Raji (cell line): ENCODE results near the gene TTC24.

Experiments used
- POLR2A ChIP-seq: IDR thresholded peaks from 2 replicates; pipeline ENCODE4 v1.6.1; 2011; ENCODE audit warnings: low read depth, low read length, control low read depth; ENCODE audit not compliant: insufficient read depth

The TTC24 gene

DNA sequence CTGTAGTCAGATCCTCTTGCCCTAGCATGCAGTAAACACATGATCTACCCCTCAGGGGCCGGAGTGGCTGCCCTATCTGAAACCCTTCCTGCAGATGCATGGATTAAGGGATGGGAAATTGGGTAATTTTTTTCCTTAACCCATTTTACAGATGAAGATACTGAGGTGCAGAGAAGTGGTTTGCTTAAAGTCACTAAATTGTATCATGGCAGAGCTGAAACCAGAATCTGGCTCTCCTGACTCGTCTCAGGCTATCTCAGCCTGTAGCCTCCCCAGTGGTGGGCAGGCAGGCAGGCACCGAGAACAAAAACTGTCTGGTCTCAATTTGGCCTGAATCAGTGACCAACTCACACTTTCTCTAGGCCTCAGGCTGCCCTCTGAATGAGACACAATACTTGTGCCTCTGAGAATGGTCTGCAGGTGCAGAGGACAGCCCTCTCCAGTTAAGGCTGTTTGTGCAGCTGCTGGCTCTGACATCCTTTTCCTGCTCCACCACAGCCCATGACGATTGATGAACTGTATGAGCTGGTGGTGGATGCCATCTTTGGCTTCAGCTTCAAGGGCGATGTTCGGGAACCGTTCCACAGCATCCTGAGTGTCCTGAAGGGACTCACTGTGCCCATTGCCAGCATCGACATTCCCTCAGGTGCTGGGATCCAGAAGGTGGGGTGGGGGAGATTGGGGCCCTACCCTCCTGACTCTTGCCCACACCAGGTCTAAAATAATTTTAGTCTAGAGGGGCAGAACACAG is 13.6 kb downstream of the TTC24 start:
- peak; percentile 24; the same call in 1 of the 2 replicates for TF ChIP-seq POLR2A

DNA sequence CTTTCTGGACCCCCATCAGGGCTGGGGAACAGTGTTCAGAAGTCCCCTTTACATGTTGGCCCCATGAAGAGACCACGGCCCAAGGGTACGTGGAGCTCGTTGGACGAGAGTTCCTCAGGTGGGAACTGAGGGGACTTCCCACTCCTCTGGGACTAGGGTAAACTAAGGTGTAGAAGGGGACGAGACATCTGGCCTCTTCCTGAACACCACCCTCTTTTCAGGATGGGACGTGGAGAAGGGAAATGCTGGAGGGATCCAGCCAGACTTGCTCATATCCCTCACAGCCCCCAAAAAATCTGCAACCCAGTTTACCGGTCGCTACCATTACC is 14.1 kb downstream of the TTC24 start:
- no peak for TF ChIP-seq POLR2A

DNA sequence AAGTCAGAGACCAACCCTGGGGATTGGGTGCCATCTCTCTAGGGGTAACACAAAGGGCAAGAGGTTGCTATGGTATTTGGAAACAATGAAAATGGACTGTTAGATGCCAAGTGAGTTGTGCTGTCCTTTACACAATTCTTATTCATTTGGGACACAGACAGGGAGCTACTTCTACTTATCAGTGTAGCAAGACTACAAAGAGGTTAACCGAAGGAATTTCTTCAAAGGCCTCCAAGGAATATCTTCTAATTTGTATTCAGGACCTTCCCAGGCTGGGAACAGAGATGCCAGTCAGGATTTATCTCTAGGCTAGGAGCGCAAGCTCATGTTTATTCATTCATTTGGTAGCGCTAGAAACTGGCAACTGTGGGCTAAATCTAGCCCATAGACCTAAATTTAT is 14.7 kb downstream of the TTC24 start:
- peak; percentile 26; the same call in 1 of the 2 replicates for TF ChIP-seq POLR2A

DNA sequence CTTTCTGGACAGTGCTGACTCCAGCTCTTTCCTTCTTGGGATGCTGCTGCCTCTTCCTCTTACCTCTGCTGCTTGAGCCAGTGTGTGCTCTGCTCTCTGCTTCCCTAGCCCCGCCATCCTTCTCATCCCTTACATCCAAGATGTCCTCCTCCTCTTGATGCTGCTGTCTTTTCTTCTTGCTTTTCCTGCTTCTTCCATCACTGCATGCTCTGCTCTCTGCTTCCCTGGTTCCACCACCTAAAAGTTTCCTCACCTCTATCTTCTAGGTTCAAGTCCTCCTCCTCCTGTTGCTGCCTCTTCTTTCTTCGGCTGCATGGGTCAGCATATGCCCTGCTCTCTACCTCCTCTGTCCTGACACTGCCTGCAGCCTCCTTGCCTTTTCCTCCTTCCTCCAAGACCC is 15.5 kb downstream of the TTC24 start:
- peak; percentile 42; the same call in 1 of the 2 replicates for TF ChIP-seq POLR2A

DNA sequence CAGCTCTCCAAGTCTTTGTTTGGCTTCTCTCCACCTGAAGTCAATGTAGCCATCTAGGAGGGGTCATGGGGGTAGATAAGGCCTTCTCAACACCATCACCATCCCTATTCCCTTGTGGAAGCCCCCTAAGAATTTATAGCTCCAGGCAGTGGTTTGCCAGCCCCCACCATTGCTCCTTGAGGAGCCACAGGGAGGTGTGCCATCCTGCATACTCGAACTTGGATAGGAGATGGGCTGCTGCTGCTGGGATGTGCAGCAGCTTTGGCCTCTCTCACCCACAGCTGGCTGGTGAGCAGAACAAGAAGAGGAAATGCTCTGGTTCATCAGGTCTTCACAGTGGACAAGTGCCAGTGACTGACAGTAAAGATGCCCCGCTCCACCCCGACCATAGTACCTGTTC is 16.9 kb downstream of the TTC24 start:
- no peak for TF ChIP-seq POLR2A

DNA sequence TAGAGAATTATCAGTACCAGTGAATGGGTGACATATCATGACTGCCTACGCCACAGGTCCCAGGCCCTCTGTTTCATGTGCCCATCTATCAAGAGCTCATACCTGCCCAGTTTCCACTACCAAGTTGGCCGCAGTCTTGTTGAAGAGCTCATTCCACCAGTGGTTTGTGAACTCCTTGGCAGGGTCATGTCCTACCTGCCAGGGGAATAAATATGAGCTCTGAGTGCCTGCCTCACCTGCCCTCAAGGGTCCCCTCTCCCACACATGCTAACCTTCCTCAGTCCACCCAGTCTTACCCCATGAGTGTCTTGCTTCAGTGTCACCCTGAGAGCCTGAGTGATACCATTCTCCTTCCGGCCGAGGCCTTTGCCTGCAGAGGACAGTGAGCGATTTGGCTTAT is 18.6 kb downstream of the TTC24 start:
- TF ChIP-seq POLR2A: no peak

DNA sequence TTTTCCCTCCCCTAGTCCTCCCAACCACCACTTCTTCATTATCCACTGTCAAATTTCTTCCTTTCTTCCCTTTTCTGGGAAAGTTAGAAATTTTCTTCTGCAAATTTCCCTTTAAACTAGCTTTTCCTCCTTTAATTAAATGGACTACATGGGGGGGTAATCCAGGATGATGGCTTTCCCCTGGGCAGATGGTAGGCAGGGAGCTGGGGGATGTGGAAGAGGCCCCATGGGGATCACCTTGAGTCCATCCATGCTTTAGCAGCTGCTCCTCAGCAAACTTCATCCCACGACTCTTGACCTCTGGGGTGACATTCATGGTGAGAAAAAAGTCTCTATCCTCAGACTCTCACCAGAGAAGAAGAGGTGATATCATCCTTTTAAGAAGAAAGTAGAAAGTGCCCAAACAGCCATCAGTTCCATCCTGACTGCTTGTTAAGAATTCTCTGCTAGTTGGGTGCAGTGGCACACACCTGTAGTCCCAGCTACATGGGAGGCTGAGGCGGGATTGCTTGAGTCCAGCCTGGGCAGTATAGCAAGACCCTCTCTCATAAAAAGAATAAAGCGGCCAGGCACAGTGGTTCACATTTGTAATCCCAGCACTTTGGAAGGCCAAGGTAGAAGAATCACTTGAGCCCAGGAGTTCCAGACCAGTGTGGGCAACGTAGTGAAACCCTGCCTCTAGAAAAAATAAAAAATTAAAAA is 19.4 kb downstream of the TTC24 start:
- TF ChIP-seq POLR2A: no peak

DNA sequence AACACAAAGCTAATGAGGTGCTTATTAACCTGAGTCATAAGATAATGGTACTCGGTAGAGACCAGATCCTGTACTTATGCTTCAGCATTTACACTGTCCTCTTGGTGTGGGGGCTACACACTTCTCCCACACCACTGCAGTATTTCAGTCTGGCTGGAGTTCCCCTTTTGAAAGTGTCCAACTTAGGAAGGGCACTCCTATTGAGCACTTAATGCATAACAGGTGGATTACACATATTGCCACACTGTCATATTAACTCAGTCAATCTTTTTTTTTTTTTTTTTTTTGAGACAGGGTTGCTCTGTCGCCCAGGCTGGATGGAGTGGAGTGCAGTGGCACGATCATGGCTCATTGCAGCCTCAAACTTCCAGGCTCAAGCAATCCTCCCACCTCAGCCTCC is 20.3 kb downstream of the TTC24 start:
- TF ChIP-seq POLR2A: 0 out of 2 replicates have a peak, but pooled peaks have one; percentile 12

DNA sequence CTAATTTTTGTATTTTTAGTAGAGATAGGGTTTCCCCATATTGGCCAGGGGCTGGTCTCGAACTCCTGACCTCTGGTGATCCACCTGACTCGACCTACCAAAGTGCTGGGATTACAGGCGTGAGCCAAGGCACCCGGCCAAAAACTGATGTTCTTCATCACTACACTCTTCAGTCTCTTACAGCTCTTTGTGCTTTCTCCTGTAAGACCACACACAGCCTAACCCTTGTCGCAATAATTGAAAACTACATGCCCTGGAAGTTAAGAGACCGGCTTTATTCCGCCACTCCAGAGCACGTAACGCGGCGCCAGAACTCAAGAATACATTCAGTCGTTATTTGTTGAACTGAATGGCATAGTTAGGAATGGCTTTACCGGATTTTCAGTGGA is 21.2 kb downstream of the TTC24 start:
- TF ChIP-seq POLR2A: no peak

DNA sequence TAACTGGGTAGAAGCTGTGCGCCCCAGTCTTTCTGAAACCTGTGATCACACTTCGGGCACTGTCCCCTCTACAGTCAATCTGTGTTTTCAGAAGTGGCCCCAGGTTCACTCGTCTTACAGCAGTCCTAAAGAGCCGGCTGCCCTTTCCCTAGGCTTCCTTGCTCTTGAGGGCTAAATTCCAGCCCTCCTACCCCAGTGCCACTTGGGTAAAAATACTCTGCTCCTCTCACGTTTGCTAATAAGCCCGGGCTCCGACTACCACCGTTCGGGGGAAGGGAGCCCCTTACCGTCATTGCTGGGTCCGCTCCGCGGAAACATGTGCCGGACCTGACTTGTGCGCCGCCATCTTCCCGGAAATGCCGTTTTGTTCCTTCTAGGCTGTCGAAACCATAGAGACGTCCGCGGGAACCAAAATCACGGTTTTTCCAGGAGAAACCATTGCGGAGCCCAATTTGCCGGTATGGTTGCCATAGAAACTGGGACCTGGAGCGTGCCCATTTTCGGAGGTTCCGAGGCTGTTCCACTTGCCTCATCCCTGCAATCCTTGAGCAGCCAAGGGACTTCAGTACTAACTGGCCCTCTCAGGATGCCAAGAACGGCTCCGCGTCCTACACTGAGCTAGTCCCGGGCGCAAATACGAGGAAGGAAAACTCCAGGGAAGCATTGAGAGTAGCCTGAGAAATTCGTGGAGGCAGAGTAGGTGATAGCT is 21.8 kb downstream of the TTC24 start, which contains the start of gene GPATCH4:
Gene GPATCH4, minus strand, starts transcription at position 358 of the 709 bp plus-strand sequence.
- peak; percentile 83 for TF ChIP-seq POLR2A

DNA sequence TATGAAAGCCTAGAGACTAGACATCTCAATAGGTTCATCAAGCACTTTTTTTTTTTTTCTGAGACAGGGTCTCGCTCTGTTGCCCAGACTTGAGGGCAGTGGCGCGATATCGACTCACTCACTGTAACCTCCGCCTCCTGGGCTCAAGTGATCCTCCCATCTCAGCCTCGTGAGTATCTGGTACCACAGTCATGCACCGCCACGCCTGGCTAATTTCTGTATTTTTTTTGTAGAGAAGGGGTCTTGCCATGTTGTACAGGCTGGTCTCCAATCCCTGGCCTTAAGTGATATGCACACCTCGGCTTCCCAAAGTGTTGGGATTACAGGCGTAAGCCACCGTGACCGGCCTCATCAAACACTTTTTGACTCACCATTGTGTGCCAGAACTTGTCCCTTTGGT is 22.4 kb downstream of the TTC24 start:
- no peak for TF ChIP-seq POLR2A

DNA sequence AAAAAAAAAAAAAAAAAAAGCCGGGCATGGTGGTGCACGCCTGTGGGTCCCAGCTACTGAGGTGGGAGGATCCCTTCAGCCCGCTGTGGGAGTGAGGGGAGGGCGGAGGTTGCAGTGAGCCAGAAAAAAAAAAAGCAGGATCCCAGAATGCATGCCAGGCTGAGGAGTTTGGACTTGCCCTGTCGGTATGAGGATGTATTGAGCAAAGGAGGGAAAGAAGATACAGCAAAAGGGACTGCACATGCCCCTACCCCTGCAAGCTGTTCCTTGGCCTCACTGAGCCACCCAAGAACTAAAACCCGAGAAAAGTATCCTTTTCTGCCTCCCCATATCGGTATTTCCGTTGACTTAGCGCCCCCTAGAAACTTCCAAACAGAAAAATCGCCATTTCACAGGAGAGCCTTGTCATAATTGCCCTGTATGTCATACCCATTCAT is 23.1 kb downstream of the TTC24 start:
- 0 out of 2 replicates have a peak, but pooled peaks have one; percentile 14 for TF ChIP-seq POLR2A

DNA sequence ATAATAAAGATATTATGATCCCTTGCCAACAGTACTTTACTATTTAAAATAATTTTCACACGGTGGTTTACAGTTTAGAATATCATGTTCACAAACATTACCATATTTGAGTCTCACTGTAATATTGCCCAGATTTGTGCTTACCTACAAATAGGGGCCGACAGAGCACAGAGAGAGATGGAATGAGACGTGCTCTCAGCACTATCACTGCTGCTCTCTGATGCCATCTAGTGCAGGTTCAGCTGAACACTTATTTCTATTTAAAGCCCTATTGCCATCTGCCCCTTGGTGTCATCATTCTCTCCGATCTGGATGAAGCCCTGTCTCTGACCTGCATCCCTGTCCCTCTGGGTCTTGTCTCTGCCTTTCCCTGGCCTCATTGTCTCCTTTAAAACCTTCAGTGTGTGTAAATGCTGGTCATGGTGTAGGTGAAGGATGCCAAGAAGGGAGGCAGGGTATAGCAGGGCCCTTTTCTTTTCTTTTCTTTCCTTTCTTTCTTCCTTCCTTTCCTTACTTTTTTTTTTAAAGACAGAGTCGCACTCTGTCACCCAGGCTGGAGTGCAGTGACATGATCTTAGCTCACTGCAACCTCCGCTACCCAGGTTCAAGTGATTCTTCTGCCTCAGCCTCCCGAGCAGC is 28.6 kb downstream of the TTC24 start:
- 0 out of 2 replicates have a peak, but pooled peaks have one; percentile 23 for TF ChIP-seq POLR2A

DNA sequence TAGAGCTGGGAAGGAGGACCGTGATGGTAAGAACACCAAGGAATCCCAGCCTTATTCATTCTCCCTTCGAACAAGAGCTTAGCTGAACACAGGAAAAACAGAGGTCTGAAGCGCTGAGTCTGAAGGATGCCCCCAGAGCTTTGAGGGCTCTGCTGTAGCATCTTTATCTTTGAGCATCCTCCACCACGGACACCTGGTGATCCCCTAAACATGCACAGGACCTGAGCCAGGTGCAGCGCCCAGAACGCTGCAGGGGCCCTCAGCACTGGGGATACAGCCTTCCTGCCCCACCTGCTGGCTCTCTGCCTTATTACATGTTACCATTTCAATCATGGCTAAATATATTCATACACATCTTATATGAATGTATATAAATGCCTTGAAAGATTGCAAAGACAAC is 29.5 kb downstream of the TTC24 start:
- no peak for TF ChIP-seq POLR2A

DNA sequence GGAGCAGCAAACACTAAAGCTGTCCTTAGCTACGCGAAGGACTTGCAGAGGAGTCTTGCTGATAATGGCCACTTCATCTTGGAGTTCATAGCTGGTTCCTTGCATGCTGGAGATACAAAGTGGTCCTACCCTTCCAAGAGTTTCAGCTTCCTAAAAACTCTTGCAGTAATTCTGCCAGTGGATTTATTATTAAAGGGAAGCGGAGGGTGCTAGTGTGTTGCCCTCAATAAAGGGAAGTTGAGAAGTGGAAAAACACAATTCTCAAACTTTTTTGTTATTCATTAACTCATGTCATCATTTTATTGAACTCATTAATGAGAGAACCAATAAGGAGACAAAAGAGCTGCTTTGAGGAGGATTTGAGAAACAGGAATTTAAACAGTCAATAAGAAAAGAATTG is 33.1 kb downstream of the TTC24 start:
- no peak for TF ChIP-seq POLR2A
